HG02973 (cell line): ENCODE data around the gene NCMAP.
A peak's percentile ranks its signal among the peaks of the same experiment; 100 is the strongest.

Source experiments
- ATAC-seq: cut with Tn5 transposase; IDR thresholded peaks from one replicate; pipeline ENCODE4 v1.9.1; 2021; ENCODE audit warnings: moderate library complexity; ENCODE audit not compliant: unreplicated experiment

NCMAP gene

GRCh38 chr1:24621121-24621520 lies 65.2 kb downstream of the NCMAP start:
- ATAC-seq: no peak

- no peak for ATAC-seq
Measured at GRCh38 chr1:24622218-24622617, 66.3 kb downstream of the NCMAP start.

GRCh38 chr1:24632832-24633175 lies 76.9 kb downstream of the NCMAP start:
- ATAC-seq: no peak

DNA sequence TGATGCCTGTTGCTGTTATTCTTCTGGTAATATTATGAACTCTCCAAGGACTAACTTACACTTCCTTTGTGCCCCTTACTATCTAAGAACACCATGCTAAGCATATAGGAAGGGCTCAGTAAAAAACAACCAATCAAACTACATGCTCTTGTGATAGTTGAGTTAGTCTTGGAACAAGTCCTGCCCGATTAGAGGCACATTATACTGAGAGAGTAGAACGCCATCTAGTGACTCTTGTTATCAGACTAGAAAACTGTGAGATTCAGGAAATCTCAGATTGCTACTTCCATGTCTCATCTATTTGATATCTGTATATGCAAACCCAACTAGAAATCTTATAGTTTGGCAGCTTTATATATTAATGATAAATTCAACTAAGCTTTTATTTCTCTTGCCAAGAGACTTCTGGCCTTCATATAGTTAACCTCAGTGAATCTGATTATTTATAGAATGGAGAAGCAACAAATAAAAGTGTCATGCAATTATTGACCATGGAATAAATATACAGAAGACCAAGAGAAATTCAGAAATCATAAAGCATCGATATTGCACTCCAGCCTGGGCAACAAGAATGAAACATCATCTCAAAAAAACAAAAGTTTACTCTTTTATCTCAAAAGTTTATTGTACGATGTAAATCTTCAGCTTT lies 79.4 kb downstream of the NCMAP start:
- no peak for ATAC-seq

DNA sequence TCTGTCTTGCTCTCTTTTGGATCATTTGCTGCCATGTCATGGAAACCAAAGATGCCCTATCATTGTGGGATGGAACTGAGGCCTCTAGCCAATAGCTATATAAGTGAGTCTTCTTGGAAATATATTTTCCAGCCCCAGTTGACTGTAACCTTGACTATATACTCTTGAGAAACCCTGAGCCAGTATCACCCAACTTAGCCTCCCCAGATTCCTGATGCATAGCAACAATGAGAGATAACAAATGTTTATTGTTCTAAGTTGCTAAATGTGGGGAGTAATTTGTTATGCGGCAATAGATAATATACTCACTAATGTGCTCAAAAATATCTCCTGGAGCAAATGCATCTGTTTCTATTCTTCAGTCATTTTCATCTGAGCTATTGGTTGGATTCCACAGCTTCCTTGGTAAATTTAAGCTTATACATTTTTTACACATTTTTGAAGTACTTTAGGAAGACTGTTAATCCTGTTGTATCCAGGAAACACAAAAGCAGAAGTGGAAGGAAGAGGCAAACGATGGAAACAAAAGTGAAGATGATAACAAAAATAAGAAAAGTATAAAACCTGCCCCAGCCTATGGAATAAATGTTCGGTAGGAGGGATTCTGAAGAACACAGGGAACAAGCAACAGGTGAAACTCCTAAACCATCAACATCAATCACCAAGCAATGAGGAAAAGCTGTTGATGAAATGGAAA lies 80.9 kb downstream of the NCMAP start:
- no peak for ATAC-seq

DNA sequence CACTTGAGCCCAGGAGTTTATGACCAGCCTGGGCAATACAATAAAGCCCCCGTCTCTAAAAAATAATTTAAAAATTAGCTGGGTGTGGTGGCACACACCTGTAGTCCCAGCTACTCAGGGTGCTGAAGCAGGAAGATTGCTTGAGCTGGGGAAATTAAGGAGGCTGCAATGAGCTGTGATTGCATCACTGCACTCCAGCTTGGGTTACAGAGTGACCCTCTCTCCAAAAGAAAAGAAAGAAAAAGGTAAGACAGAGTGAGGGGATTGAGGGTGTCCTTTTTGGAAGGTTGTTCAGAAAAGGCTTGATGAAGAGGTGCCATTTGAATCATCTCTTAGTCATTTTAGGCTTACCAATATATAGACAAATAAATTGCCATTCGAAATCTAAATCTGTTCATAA lies 83.2 kb downstream of the NCMAP start:
- ATAC-seq: no peak

- no peak for ATAC-seq
Measured at GRCh38 chr1:24639881-24640280, 84.0 kb downstream of the NCMAP start.

- ATAC-seq: no peak
Measured at GRCh38 chr1:24640288-24640687, 84.4 kb downstream of the NCMAP start.

DNA sequence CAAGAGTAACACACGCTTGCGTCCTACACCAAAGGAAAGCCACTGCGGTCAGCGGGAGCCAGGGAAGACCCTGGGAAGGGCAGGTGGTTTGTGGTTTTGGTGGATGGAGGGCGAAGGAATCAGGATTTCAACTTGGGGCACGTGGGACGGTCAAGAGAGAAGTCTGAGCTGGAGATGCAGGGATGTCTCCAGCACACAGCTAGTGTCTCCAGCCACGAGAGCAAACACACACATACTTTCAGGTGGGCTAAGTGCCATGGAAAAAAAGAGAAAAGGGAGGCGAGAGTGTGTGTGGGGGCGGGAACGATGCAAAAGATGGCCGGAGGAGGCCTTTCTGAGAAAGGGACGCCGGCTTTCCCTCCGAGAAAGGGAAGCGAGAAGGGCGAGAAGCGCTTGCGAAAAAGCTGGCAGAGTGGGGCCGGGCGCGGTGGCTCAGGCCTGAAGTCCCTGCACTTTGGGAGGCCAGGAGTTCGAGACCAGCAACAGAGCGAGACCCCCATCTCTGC lies 85.8 kb downstream of the NCMAP start:
- ATAC-seq: no peak

DNA sequence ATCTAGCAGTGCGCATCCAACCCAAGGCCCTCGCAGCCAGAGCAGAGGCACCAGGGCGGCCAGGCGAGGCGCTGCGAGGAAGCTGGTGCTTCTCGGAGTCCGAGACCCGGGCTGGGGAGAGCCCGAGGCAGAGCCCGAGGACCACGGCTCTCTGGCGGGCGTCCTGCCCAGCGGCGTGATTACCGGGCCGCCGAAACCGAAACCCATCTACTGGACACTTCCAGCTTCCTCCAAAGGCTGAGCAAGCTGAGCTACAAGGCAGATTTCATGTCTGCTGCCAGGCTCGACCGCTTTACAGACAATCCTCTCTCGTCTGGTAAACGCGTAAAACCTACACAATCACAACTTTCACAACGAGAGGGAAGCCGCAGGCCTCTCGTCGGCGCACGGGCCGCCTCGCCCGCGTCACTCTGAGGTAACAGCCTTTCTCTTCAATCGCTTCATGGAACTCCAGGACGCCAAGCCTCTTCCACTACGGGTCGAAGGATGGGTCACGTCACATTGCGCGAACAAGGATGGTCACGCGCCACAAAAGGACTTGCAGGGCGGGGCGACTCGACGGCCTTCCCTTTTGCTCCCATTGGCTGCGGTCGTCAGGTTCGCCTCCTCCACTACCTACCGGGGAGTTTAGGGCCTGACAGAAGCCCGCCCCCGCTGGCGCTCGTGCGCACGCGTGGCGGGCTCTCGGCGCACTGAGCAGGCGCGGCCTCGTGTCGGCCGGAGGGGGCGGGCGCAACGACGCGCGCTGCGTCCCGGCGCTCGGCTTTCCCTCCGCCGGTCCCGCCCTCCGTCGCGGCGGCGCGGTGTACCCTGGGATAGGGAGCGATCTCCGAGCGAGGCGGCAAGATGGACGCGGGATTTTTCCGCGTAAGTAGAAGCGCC lies 86.8 kb downstream of the NCMAP start, which contains the start of gene SRRM1:
Gene SRRM1 (plus strand): TSS at position 822 of the 882 bp plus-strand sequence. CDS start 25 bp downstream, at position 847.
- ATAC-seq: peak; percentile 86

DNA sequence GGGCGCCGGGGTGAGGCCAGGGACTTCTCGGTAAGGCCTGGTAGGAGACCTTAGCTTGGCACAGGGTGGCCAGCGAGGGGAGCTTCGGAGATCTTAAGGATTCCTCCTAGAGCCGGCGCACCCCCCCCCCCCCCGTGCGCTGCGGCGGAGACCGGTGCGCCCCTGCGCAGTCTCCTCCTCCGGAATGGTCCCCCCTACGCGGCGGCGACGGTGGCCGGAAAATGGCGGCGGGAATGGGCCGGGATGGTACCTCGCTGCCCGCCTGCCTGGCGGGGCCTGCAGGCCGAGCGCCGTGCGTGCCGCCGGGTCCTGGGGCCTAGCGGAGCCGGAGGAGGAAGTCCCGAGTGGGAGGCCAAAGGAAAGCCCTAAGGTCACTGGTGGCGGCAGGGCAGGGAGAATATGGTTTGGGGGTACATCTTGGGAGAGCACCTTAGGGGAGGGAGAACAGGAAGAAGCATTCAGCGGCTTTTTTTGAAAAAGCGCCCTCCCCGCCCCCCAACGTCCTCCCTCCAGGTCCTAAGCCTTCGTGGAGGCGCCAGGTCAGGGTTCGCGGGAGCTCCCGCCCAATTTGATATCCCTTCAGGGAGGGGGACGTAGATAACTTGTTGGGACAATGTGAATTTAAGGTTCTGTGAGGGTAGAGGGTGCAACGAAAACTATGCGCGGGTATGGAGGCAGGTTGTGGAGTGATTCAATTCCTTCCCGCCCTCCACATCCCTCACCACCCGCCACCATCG lies 87.6 kb downstream of the NCMAP start:
- ATAC-seq: peak; percentile 5

GRCh38 chr1:24644100-24644384 lies 88.2 kb downstream of the NCMAP start:
- no peak for ATAC-seq

GRCh38 chr1:24648919-24649318 lies 93.0 kb downstream of the NCMAP start:
- ATAC-seq: no peak

DNA sequence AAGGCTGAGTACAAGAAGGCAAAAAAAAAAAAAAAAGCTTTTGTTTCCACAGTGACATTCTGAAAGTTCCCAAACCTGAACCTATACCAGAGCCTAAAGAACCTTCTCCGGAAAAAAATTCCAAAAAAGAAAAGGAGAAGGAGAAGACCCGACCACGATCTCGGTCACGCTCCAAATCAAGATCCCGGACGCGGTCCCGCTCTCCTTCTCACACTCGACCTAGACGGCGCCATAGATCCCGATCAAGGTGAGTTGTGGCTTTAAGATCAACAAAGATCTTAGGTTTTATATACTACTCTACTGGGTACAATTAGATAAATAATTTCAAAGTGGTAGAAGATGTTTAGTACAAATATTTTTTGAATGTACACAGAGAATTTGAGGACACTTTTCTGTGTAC lies 96.5 kb downstream of the NCMAP start:
- ATAC-seq: no peak

GRCh38 chr1:24654010-24654409 lies 98.1 kb downstream of the NCMAP start:
- ATAC-seq: no peak

GRCh38 chr1:24656046-24656445 lies 100.2 kb downstream of the NCMAP start:
- ATAC-seq: no peak

- no peak for ATAC-seq
Measured at GRCh38 chr1:24657781-24658180, 101.9 kb downstream of the NCMAP start.
